GM18858 (cell line): ENCODE measurements around the gene MRPS2.
"Not testable (repeated sequence)": the region's sequence is repeated elsewhere in the genome, so short reads cannot be mapped to it uniquely, and the experiment has no call there.

ENCODE experiments used
- ATAC-seq: cut with Tn5 transposase; IDR thresholded peaks from one replicate; pipeline ENCODE4 v1.9.1; 2021; ENCODE audit not compliant: unreplicated experiment

Gene MRPS2

GRCh38 chr9:135513351-135513846 is 12.9 kb downstream of the MRPS2 start:
- no peak for ATAC-seq

GRCh38 chr9:135513906-135514305 is 13.4 kb downstream of the MRPS2 start:
- not testable (repeated sequence) for ATAC-seq

GRCh38 chr9:135514342-135515082 is 14.0 kb downstream of the MRPS2 start:
- no peak for ATAC-seq

- no peak for ATAC-seq
Measured at GRCh38 chr9:135515083-135515951, 14.8 kb downstream of the MRPS2 start.

GRCh38 chr9:135516132-135516860 is 15.8 kb downstream of the MRPS2 start:
- no peak for ATAC-seq

GRCh38 chr9:135517407-135517822 is 16.9 kb downstream of the MRPS2 start:
- no peak for ATAC-seq

- ATAC-seq = no peak
Measured at GRCh38 chr9:135519179-135519971, 18.9 kb downstream of the MRPS2 start.

- no peak for ATAC-seq
Measured at GRCh38 chr9:135520916-135521607, 20.6 kb downstream of the MRPS2 start, which contains the start of gene LCN1. Gene LCN1 (plus strand): TSS chr9:135521440. CDS start chr9:135521498, 58 bp downstream.

GRCh38 chr9:135521608-135522095 is 21.2 kb downstream of the MRPS2 start:
- ATAC-seq = no peak

GRCh38 chr9:135522137-135522877 is 21.8 kb downstream of the MRPS2 start:
- ATAC-seq = no peak

- no peak for ATAC-seq
Measured at GRCh38 chr9:135522931-135523330, 22.4 kb downstream of the MRPS2 start.

GRCh38 chr9:135523521-135524129 is 23.1 kb downstream of the MRPS2 start:
- no peak for ATAC-seq

- no peak for ATAC-seq
Measured at GRCh38 chr9:135524130-135524861, 23.8 kb downstream of the MRPS2 start.

GRCh38 chr9:135525241-135526088 is 25.0 kb downstream of the MRPS2 start:
- ATAC-seq = no peak

- no peak for ATAC-seq
Measured at GRCh38 chr9:135526089-135526729, 25.7 kb downstream of the MRPS2 start.
